ENCODE measurements around the gene AOPEP.

Gene AOPEP

DNA sequence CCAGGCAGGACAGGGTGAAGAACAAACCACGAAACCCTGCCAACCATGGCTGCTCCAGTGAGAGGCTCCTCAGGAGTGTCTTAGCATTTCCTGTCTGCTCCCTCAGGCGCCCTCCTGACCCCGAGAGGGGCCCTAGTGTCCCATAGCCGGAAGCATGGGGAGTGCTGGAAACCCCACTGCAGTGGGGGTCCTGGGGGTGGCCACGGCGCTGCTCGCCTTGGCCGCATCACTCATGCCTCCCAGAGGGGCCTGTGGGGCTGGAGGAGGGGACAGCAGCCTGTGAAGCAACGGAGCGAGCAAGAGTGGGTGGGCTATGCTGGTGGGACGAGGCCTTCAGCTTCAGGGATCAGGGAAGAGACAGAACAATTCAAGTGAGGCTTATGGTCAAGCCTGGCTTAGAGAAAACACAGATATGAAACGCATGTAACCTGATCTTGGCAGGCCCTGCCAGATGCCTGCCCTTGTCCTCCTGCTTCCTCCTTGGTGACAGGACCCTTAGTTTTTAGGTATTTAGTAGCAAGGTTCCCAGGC lies 372.0 kb downstream of the AOPEP start:
- H4K20me1 ChIP-seq (ENCODE audit: insufficient read depth, low read length, poor library complexity, severe bottlenecking) = no peaks in the 10 kb centered on the region
- no peak for TF ChIP-seq EZH2phosphoT487 (IDR thresholded peaks at IDR 0.05; ENCODE audit: borderline replicate concordance)
- no peak for TF ChIP-seq CTCF (conservative IDR thresholded peaks at IDR 0.05; ENCODE audit: low read length)
- H3K36me3 ChIP-seq (ENCODE audit: insufficient read depth, low read length) = 0 out of 2 replicates have a peak, but pooled peaks cover 3% of the 10 kb centered on the region
- H3K9me3 ChIP-seq (ENCODE audit: insufficient read depth, low read depth, low read length) = no peaks in the 10 kb centered on the region
- peaks cover 14% of the 10 kb centered on the region for H3K4me1 ChIP-seq (ENCODE audit: insufficient read depth, low read length, poor library complexity, severe bottlenecking)
- no peaks in the 10 kb centered on the region for H3K9me2 ChIP-seq (replicated peaks; ENCODE audit: low read depth, low read length)
- no peaks in the 10 kb centered on the region for H3K27me3 ChIP-seq (ENCODE audit: insufficient read depth, low read length, poor library complexity, severe bottlenecking)
- no peaks in the 10 kb centered on the region for H3F3A ChIP-seq (ENCODE audit: low read depth)
- H3K4me3 ChIP-seq (ENCODE audit: low read length, poor library complexity, severe bottlenecking) = no peak overlapping the region
- H2AFZ ChIP-seq (ENCODE audit: low read length) = no peak overlapping the region
- no peak overlapping the region for H3K4me2 ChIP-seq (ENCODE audit: low read depth, low read length, poor library complexity, severe bottlenecking)
- H3K79me2 ChIP-seq (ENCODE audit: insufficient read depth, low read length) = no peaks in the 10 kb centered on the region
- H3K9ac ChIP-seq (ENCODE audit: low read depth, low read length, poor library complexity, severe bottlenecking) = no peak overlapping the region

GRCh38 chr9:95099321-95100070 lies 373.0 kb downstream of the AOPEP start:
- no peaks in the 10 kb centered on the region for H3K79me2 ChIP-seq (ENCODE audit: insufficient read depth, low read length)
- H3K36me3 ChIP-seq (ENCODE audit: insufficient read depth, low read length) = 0 out of 2 replicates have a peak, but pooled peaks cover 3% of the 10 kb centered on the region
- H3K9ac ChIP-seq (ENCODE audit: low read depth, low read length, poor library complexity, severe bottlenecking) = no peak overlapping the region
- no peak overlapping the region for H3K4me2 ChIP-seq (ENCODE audit: low read depth, low read length, poor library complexity, severe bottlenecking)
- no peaks in the 10 kb centered on the region for H3K9me2 ChIP-seq (replicated peaks; ENCODE audit: low read depth, low read length)
- no peaks in the 10 kb centered on the region for H4K20me1 ChIP-seq (ENCODE audit: insufficient read depth, low read length, poor library complexity, severe bottlenecking)
- H2AFZ ChIP-seq (ENCODE audit: low read length) = no peak overlapping the region
- H3K9me3 ChIP-seq (ENCODE audit: insufficient read depth, low read depth, low read length) = no peaks in the 10 kb centered on the region
- TF ChIP-seq EZH2phosphoT487 (IDR thresholded peaks at IDR 0.05; ENCODE audit: borderline replicate concordance) = no peak
- peaks cover 4% of the 10 kb centered on the region for H3K4me1 ChIP-seq (ENCODE audit: insufficient read depth, low read length, poor library complexity, severe bottlenecking)
- H3F3A ChIP-seq (ENCODE audit: low read depth) = no peaks in the 10 kb centered on the region
- no peaks in the 10 kb centered on the region for H3K27me3 ChIP-seq (ENCODE audit: insufficient read depth, low read length, poor library complexity, severe bottlenecking)
- no peak overlapping the region for H3K4me3 ChIP-seq (ENCODE audit: low read length, poor library complexity, severe bottlenecking)

DNA sequence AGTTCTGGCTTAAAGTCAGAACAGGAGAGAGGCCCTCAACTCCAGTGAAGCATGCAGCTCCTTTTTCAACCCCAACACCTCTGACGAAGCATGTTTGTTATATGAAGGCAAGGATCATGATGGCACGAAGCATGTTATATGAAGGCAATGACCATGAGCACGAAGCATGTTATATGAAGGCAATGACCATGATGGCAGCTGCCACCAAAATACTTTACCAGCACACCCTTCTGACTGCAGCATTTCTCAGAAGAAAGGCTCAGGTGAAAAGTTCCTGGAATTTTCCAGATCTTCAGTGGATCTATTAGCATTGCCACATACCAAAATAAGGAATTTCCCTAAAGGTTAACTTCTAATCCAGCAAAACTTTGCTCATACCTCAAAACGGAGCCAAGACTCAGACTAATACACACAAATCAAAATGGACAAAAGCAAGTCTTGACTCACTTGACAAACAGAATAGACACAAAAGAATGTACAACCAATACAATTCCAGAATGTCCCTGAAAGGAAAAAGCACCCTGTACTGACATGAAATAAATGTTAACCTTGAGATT lies 373.6 kb downstream of the AOPEP start:
- Histone ChIP-seq H3K9me2 (replicated peaks; ENCODE audit: low read depth, low read length) (no peaks in the 10 kb centered on the region), H3K4me1 (ENCODE audit: insufficient read depth, low read length, poor library complexity, severe bottlenecking) (no peaks in the 10 kb centered on the region), H4K20me1 (ENCODE audit: insufficient read depth, low read length, poor library complexity, severe bottlenecking) (no peaks in the 10 kb centered on the region), H3K4me2 (ENCODE audit: low read depth, low read length, poor library complexity, severe bottlenecking) (no peak overlapping the region), H3K79me2 (ENCODE audit: insufficient read depth, low read length) (no peaks in the 10 kb centered on the region), H2AFZ (ENCODE audit: low read length) (no peak overlapping the region), H3K27me3 (ENCODE audit: insufficient read depth, low read length, poor library complexity, severe bottlenecking) (no peaks in the 10 kb centered on the region), H3K36me3 (ENCODE audit: insufficient read depth, low read length) (0 out of 2 replicates have a peak, but pooled peaks cover 3% of the 10 kb centered on the region), H3F3A (ENCODE audit: low read depth) (no peaks in the 10 kb centered on the region), H3K9me3 (ENCODE audit: insufficient read depth, low read depth, low read length) (no peaks in the 10 kb centered on the region), H3K9ac (ENCODE audit: low read depth, low read length, poor library complexity, severe bottlenecking) (no peak overlapping the region), H3K4me3 (ENCODE audit: low read length, poor library complexity, severe bottlenecking) (no peak overlapping the region)
- no peak for TF ChIP-seq CTCF (conservative IDR thresholded peaks at IDR 0.05; ENCODE audit: low read length)
- no peak for TF ChIP-seq EZH2phosphoT487 (IDR thresholded peaks at IDR 0.05; ENCODE audit: borderline replicate concordance)
